HG03432 (cell line): ENCODE measurements around the gene SMARCD2.
A peak's percentile ranks its signal among the peaks of the same experiment; 100 is the strongest.

ENCODE experiments used
- ATAC-seq: cut with Tn5 transposase; IDR thresholded peaks from one replicate; pipeline ENCODE4 v1.9.1; 2021; ENCODE audit warnings: mild to moderate bottlenecking, moderate library complexity; ENCODE audit not compliant: unreplicated experiment

SMARCD2 gene

GRCh38 chr17:63833026-63833740 lies 9.3 kb downstream of the SMARCD2 start:
- ATAC-seq = no peak

- no peak for ATAC-seq
Observed at GRCh38 chr17:63832455-63832854, 10.0 kb downstream of the SMARCD2 start.

- ATAC-seq = no peak
Observed at GRCh38 chr17:63832014-63832413, 10.5 kb downstream of the SMARCD2 start.

- ATAC-seq = no peak
Observed at GRCh38 chr17:63831505-63831904, 11.0 kb downstream of the SMARCD2 start.

- no peak for ATAC-seq
Observed at GRCh38 chr17:63830904-63831491, 11.5 kb downstream of the SMARCD2 start.

GRCh38 chr17:63830278-63830677 lies 12.2 kb downstream of the SMARCD2 start:
- ATAC-seq = no peak

- no peak for ATAC-seq
Observed at GRCh38 chr17:63828936-63829335, 13.5 kb downstream of the SMARCD2 start.

GRCh38 chr17:63827801-63828221 lies 14.7 kb downstream of the SMARCD2 start:
- no peak for ATAC-seq

GRCh38 chr17:63827002-63827800 lies 15.3 kb downstream of the SMARCD2 start, which contains the start of the genes FTSJ3 and PSMC5:
Gene FTSJ3, minus strand, starts transcription at chr17:63827663. Its CDS starts 761 bp downstream, at chr17:63826902.
Gene PSMC5, plus strand, starts transcription at chr17:63827431. Its CDS starts 60 bp downstream, at chr17:63827491.
- peak; percentile 90 for ATAC-seq

- ATAC-seq = peak; percentile 6
Observed at GRCh38 chr17:63826468-63827001, 15.9 kb downstream of the SMARCD2 start.

- no peak for ATAC-seq
Observed at GRCh38 chr17:63824362-63824761, 18.1 kb downstream of the SMARCD2 start.

- no peak for ATAC-seq
Observed at GRCh38 chr17:63823659-63824331, 18.7 kb downstream of the SMARCD2 start.

GRCh38 chr17:63822537-63822936 lies 19.9 kb downstream of the SMARCD2 start:
- ATAC-seq = no peak

GRCh38 chr17:63821804-63822203 lies 20.7 kb downstream of the SMARCD2 start:
- no peak for ATAC-seq

GRCh38 chr17:63820963-63821561 lies 21.4 kb downstream of the SMARCD2 start:
- ATAC-seq = no peak

- ATAC-seq = no peak
Observed at GRCh38 chr17:63819585-63820537, 22.6 kb downstream of the SMARCD2 start.

GRCh38 chr17:63819131-63819530 lies 23.4 kb downstream of the SMARCD2 start:
- ATAC-seq = no peak

- no peak for ATAC-seq
Observed at GRCh38 chr17:63817736-63818385, 24.6 kb downstream of the SMARCD2 start.

- ATAC-seq = no peak
Observed at GRCh38 chr17:63816669-63817068, 25.8 kb downstream of the SMARCD2 start.
